ENCODE results near the gene CCDC192.

The CCDC192 gene

DNA sequence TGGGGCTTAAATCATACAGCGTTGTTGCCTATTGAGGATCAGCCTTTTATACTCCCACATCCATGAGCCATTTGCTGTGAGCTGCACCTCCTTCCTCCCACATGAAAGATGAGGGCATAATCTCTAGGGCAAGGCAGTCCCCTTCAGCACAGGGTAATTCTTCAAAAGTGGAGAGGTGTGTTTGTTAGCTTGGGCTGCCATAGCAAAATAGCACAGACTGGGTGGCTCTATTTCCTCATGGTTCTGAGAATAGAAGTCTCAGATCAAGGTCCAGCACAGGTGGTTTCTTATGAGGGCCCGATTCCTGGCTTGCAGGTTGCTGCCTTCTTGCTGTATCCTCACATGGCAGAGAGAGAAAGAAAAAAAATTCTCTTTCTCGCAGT is 258.6 kb downstream of the CCDC192 start:
- no peak for DNase-seq

DNA sequence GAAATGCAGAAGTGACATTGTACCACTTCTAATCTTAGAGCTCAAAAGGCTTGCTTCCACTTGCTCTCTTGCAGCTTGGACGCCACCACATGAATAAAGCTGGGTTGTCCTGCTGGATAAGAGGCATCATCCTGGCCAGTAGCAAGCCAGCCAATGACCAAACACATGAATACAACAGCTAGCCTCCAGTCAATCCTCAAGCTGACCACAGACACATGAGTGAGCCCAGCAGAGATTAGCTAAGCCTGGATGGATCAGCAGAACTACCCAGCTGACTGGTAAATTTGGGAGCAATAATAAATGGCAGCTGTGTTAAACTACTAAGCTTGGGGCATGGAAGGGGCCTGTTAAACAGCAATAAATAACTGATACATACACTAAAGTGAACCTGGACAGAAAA is 259.3 kb downstream of the CCDC192 start:
- no peak for DNase-seq

DNA sequence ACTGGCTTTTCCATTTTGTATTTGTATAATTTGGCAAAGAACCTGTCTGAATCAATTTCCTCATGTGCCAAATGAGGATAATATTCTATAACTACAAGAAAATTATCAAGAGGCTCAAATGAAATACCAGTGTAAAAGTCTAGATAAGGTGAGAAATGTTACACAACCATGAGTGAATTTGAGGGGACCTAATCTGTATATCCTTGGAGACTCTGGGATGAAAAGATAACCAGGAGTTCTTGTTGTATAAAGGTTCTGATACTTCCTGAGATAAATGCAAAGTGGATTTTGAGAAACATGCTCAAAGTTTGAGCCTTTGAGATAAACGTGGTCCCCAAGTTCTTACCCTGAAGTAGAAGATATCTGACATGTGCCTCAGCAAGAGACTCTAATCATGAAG is 260.0 kb downstream of the CCDC192 start:
- DNase-seq = no peak

DNA sequence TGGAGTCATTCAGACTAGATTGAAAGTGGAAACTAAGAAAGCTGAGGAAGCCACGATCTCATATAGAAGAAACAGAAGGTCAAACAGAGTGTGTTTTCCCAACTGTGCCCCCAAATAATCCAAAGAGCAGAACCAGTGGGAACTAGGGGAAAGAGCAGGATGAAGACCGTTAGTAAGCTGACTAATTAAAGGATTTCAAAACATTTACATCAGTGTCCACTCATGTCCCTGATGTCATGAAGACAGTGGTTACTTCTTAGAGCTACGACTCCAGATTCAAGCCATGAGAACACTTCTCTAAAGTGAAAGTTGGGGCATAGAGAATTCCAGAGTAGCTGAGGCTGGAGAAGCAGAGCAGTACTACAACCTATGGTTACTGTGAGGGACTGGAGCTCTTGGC is 260.7 kb downstream of the CCDC192 start:
- DNase-seq = no peak

DNA sequence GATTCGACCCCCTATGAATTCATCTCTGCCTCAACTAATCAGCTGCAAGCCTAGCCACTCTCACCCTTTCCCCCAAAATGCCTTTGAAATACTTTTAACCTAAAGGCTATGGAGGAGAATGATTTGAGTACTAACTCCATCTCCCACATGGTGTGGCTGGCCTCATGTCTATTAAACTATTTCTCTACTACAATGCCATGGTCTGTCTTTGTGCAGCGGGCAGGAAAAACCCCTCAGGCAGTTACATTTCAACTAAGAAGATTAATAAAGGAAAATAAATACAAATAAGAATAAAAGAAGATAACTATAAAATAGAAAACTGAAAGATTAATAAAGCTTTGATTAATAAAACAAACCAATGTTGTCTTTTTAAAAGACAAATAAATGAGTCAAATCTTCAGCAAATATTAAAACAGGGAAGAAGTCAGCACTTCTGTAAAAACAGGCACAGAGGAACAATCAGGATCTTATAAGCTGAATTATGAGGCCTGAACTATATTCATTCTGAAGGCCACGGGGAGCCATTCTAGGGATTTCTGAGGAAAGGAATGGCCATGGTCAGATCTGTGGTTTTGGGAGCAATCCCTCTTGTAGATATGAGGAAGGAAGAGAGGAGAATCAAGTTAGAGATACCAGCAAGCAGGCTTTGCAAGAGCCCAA is 264.3 kb downstream of the CCDC192 start:
- DNase-seq = no peak

DNA sequence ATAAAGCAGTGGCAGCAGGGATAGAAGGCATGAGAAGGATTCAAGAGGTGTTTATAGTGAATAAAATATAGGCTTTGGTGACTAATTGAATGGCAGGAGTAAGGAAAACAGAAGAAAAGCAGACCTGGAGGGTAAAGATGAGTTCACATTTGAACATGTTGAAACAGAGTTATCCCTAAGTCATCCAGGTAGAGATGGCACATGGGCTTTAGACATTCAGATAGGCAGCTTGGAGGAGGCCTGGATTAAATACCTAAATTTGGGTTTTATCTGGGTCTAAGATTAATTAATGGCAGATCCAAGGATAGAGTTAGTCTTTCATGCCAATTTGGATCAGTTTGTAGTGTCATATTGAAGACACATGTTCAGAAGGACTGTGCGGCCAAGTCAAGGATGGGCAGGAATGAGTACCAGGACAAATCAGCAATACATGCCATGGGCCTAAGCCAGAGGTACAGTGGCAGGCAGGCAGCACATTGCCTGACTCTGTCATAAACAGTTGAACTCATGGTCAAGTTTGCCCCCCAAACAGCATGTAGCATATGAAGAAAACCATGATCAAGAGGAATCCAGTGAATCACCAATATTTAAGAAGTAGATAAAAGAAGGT is 264.9 kb downstream of the CCDC192 start:
- DNase-seq = no peak

DNA sequence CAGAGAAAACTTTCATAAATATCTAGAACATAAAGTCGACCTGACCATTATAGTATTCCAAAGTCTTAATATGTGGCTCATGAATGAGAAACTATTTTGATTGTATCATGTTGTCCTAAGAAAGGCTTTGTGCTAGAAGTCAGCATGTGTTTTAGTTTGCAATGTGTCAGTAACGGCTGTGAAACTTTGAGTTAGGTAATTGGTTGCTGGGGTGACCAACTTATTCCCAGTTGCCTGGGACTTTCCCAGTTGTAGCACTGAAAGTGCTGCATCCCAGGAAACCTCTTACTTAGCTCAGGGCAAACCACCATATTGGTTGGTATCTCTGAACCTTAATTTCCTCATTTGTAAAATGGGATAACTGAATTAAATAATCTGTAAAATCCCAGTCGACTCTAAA is 265.8 kb downstream of the CCDC192 start:
- DNase-seq = no peak

DNA sequence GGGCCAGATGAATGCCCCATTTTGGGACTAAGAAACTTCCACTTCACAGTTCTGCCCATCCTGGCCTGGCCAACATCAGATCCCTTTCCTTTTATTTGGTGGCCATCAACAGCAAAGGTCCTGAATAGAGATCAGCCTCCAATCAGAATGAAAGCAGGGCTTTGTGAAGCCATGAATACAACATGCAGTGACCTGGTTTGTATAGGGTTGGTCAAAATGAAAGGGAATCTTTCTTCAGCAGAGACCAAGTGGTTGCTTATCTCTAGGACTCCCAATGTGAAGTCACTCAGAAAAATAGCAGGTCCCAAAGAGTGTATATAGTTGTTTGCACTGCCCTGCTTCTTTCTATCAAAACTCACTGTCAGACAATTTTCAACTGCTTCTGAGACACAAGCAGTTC is 266.5 kb downstream of the CCDC192 start:
- DNase-seq = no peak

DNA sequence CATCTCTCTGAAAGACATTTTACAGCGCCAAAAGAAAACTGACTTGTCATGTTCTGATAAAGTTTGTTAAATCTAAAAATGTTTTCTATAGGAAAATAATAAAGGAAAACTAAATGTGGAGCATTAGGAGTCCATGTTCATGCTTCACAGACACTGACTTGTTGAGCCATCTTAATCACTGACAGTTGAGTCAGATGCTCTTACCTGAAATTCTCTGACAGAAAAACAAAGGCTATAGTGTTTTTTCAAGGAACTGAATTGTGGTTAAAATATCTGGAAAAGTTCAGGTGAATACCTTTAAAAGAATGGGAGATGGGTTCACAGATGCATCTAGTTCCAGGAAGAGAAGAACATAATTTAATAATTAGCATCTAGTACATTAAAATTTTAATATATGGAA is 266.9 kb downstream of the CCDC192 start:
- DNase-seq = no peak

DNA sequence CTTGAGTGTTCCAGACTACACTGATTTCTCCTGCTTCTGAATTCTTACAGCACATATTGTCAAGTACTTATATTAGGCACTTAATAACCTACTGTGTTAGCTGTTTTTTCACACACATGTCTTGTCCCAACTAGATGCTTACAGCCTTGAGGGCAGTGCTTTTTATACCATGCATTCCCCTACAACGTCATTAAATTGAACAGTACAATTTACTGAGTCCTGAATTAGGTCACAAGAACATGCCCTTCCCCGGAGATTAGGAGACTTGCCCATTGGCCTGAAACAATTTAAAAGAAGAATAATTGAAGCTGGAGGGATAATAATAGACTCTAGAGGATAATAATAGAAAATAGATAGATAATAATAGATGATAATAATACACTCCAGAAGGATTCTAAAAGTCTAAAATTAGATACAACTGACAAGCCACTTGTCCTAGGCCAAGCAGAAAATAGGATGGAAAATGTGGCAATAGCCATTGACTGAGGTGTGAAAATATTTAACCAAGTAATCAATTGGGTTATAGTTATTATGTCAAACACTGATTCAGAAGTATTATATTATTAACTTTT is 267.7 kb downstream of the CCDC192 start:
- no peak for DNase-seq

DNA sequence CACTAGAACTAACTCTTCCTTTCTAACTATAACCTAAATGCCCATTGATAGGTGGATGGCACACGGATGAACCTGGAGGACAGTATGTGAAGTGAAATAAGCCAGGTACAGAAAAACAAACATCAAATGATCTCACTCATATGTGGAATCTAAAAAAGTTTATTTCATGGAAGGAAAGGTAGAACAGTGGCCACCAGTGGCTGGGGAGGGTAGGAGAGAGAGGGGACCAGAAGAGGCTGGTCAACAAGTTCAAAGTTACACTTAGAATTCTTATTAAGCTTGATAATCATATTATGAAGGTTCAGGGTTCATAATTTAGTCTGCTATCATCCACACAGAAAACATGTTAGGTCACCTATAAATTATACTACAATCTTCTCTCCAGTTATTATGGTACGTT is 272.8 kb downstream of the CCDC192 start:
- DNase-seq = no peak

DNA sequence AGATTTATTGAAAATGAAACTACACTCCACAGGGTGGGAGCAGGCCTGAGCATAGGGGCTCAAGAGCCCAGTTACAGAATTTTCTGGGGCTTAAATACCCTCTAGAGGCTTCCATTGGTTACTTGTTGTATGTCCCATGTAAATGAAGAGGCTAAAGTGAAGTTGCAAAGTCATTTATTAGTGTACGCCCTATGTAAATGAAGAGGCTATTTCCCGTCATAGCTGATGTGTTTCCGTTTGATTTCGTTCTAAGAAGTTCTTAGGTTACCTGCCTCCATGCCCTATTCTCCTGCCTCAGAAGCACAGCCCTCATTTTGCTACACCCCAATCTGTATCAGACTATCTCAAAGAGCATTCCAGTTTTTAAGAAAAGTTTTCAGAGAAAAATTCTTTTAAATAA is 273.3 kb downstream of the CCDC192 start:
- no peak for DNase-seq

DNA sequence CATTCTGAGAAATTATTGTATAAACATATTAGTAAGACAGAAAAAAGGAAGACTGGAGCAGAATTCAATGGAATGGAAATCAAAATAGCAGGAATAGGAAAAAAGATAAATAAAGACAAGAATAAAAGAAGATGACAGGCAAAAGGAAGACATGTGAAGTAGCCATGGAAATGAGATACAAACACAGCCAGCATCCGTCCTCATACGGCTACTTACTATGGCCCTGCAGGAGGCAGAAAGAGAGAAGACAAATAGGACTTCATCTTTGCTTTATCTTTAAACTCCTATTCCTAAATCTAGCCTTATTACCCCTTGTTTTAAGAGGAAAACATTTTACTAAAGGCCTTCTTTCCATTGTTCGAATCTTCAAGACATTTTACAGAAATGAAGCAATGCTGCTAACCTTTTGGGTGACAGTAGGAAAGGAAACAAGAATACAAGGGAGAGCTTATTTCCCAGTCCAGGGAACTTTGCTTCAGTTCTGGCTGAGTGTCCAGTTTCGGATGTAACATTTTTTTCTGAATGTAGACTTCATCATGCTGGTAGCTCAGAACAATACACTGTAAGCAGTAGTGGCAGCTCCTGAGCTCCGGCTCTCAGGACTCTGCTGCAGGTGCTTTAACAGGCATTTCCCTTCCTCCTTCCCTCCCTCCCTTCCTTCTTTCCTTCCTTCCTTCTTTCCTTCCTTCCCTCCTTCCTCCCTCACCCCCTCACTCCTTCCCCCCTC is 274.0 kb downstream of the CCDC192 start:
- no peak for DNase-seq

DNA sequence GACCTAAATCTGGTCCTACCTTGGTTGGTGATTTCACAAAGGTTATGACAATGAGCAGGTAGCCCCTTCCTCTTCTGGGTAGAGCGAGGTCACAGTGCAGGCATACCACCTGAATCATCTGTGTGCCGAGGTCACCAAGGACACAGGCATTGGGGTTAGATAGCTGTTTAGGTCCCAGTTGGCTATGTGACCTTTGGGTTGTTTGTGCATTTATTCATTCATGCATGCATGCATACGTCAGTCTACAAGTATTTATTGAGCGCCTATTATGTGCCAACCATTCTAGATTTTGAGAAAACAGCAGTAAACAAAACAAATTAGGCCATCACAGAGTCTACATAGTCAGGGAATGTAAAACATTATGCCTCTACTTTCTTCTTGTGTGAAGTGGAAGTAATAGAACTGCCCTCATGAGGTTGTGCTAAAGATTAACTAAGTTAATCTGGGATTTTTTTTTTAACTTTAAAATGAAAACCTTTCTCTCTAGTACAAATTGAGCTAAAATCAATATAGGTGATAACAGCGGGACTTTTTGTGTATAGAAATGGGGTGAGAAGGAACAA is 275.6 kb downstream of the CCDC192 start:
- DNase-seq = no peak

DNA sequence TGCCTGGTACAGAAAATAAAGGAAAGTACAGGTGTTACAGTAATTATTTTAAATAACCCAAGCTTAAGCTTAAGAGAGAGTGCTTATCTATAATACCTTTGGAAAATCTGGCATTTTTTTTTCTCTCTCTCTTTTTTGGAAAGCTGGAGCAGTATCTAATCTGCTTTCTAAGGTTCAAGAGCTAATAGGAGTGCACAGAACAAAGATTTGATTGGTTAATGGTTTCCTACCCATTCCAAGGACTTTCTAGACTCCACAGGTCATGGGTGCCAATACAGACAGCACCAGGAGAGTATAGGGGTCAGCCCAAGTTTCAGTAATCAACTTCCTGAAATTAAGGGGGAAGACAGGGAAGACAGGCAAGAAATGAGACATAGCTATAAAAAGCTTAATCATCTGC is 276.3 kb downstream of the CCDC192 start:
- no peak for DNase-seq

DNA sequence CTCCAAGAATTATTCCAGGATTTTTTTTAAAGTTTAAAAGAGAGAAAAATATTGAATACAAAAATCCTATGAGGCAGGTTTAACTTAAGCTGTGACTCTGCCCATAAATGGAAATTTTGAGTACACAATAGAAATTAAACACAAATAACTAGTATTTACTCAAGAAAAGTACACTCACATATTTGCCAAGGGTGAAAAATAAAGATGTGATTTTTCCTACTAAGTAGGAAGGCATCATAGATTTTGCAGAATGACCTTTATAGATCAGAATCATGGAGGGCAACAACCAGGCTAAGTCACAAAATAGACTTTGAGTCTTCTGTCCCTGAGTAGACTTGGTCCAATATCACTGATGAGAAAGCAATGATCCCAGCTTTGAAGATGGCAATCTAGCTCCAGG is 277.7 kb downstream of the CCDC192 start:
- no peak for DNase-seq

DNA sequence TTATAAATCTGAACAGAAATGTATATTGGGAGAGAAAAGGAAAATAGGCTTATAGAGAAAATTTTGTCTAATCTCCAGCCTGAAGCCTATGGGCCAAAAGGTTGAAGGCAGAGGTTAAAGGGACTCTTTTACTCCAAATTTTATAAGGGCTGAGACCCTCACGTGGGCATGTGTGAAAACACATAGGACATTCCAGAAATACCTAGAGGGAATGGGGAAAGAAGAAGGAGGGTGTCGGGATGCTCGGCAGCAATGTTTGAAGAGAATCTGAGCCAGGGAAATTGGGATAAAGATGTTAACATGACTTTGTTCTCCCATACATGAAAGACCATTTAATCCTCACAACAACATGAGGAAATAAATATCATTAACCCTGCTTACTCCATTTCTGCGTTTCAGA is 278.3 kb downstream of the CCDC192 start:
- DNase-seq = no peak

DNA sequence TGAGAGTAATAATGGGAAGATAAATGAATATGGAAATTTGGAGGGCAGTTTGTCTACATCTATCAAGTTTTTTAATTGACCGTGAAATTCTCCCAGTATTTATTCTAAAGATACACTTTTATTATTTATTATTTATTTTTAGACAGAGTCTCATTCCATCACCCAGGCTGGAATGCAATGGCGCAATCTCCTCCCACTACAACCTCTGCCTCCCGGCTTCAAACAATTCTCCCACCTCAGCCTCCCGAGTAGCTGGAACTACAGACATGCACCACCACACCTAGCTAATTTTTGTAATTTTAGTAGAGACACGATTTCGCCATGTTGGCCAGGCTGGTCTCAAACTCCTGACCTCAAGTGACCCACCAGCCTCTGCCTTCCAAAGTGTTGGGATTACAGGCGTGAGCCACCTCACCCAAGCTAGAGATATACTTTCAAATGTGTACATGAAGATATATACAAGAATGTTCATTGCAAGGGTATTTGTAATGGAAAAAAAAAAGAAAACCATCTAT is 282.7 kb downstream of the CCDC192 start:
- DNase-seq = no peak

DNA sequence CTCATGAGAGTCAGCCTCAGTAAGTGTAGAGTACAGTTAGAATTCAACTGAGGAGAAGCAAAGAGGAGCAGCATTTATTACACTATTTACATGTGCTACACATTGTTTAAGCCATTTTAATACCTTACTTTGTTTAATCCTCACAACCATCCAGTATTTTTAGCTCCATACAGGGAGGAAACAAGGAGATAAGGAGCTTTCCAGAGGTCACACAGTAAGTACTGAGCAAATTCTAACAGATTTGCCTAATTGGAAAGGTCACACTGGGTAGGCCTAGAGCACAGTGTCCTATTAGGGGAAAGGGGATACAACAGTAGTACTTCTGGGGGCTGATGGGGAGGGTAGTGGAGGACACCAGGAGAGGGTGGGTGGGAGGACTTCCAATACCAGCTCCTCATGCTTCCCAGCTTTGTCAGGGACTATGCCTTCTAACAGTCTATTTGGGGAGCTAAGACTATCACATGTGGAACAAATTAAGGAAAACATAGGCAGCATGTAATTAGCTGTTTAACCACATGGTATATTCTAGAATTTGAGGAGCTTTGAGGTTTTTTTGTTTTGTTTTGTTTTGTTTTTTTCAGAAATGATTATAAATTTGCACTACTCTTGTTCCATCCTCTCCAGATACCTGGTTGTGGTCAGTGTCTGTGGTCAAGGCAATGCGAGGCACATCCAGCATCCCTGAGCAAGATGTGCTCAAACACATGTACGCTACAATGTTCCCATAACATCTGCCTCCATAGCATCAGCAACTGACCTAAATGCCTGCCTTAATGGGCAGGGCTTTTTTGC is 284.4 kb downstream of the CCDC192 start:
- DNase-seq = no peak

DNA sequence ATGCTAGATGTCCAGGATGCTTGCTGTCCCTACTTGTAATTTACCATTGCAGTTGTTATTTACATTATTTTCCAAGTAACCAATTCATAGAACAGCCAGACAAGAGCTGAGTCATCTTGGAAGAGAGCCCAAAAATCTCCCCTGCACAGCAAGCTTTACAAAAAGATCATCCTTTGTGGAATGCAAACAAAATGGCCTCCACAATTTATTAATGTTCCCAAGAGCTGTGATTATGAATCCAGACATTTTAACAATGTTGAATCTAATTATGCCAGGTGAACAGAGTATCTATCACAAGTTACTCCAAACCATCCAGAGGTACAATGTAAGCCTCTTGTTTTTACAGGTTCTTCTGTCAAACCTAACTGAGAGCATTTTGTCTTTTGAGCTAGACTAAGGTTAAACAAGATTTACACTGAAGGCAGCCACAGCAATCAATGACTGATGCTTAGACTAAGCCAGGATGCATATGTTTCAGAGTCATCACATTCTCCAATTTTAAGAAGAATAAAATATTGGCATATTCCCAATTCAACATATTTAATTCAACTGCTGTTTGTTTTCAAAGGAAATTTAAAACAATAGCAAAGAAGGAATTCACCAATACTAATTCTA is 285.1 kb downstream of the CCDC192 start:
- DNase-seq = no peak

All from AML-193 (cell line).